GM12878 (cell line): ENCODE results near the gene PTPRN2. TPM values are rescaled to one million over a fixed set of nuclear protein-coding genes. Genes with fewer than 3 reads are reported as not detected.

ENCODE experiments used
- CREM ChIP-seq: IDR thresholded peaks from 2 replicates; pipeline ENCODE4 v1.6.1; 2014; ENCODE audit warnings: antibody characterized with exemption, low read depth
- EGR1 ChIP-seq, 2 experiments: IDR thresholded peaks; 1 replicate in 1 of 2; 2 replicates in 1 of 2; pipeline ENCODE4 v1.6.1; 2011 to 2012; ENCODE audit warnings: low read depth in 2 of 2, low read length in 2 of 2, borderline replicate concordance in 1 of 2, mild to moderate bottlenecking in 1 of 2, moderate library complexity in 1 of 2
- FOXM1 ChIP-seq: IDR thresholded peaks from 2 replicates; pipeline ENCODE4 v1.6.1; 2012; ENCODE audit warnings: low read depth, mild to moderate bottlenecking, inconsistent platforms, low read length, moderate library complexity
- HCFC1 ChIP-seq: fragments of 150-350 bp; IDR thresholded peaks from 2 replicates; pipeline ENCODE4 v1.6.1; 2014; ENCODE audit warnings: low read length
- IKZF1 ChIP-seq: fragments of 450-650 bp; conservative IDR thresholded peaks from 2 replicates; pipeline ENCODE4 v1.6.1; 2017; ENCODE audit warnings: antibody characterized with exemption, mild to moderate bottlenecking
- IKZF2 ChIP-seq, 2 experiments: fragments of 450-650 bp; IDR thresholded peaks; 2 replicates each; pipeline ENCODE4 v1.6.1; 2017; ENCODE audit warnings: mild to moderate bottlenecking in 2 of 2, moderate library complexity in 2 of 2
- MTA3 ChIP-seq: IDR thresholded peaks from 2 replicates; pipeline ENCODE4 v1.6.1; 2012; ENCODE audit warnings: low read length, inconsistent platforms, borderline replicate concordance
- TCF7 ChIP-seq: IDR thresholded peaks from 2 replicates; pipeline ENCODE4 v1.6.1; 2014; ENCODE audit warnings: antibody characterized with exemption, borderline replicate concordance
- polyA plus RNA-seq, 11 experiments: library from polyadenylated mRNA; depleted of rRNA in 4 of 11; unstranded in 6 of 11; stranded (reverse) in 5 of 11; fragments of >200 nt; fragmentation: Nextera tagmentation in 4 of 11; fragmentation: Illumina TruSeq in 1 of 11; extraction: Ambion mirVana in 4 of 11; extraction: Trizol in 1 of 11; gene quantifications; 1 replicate in 1 of 11; 2 replicates in 10 of 11; pipeline versions ENCODE4 v1.2.1 to v1.2.3, GENCODE V29; 2011 to 2016; ENCODE audit warnings: inconsistent platforms in 2 of 11, missing spikeins in 2 of 11, low read depth in 1 of 11
- total RNA-seq, 4 experiments: library from RNA; depleted of rRNA in 3 of 4; stranded (reverse); fragments of >200 nt in 3 of 4; fragmentation: Illumina TruSeq in 1 of 4; extraction: Trizol in 1 of 4; gene quantifications; 2 replicates each; pipeline versions ENCODE4 v1.2.1 to v1.2.3, GENCODE V29; 2013 to 2021
- TF ChIP-seq, protein P1 (sequence below): IDR thresholded peaks from 2 replicates; pipeline ENCODE4 v1.6.1; 2012; ENCODE audit warnings: low read depth, low read length, improper control_type of control experiment
- TF ChIP-seq, protein P2 (sequence below): fragments of 450-650 bp; formaldehyde crosslinking; IDR thresholded peaks from 2 replicates; pipeline ENCODE4 v1.4.0; 2020; ENCODE audit warnings: mild to moderate bottlenecking, moderate library complexity

Gene PTPRN2
- total and polyA plus RNA-seq, 10 of the 15 experiments (the other 5 are each of a cell fraction or from before 2014, with no cell fraction given) = 5.4 TPM; not detected in 9

DNA sequence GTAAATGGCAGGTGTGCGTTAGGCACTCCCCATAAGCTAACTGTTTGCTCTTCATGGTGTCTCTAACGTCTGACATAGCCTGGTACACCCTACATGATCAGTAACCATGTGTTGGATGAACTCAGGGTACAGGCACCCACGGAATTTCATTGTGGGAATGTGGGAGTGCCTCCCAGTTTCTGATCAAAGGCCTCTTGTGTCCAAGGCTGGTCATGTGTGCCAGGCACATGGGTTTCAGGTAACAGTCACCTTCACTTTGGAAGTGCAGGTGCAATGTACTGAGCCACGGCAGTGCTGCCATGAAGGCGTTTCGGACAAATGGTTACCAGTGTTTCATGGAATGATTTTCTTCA, 952.5 kb downstream of the PTPRN2 start (continued):
- TF ChIP-seq TCF7 (no peak), MTA3 (no peak), FOXM1 (no peak), EGR1 (IDR thresholded peaks at IDR 0.05; ENCODE audit: borderline replicate concordance in 1 of 2, low read depth in 2 of 2, low read length in 2 of 2) (no peak), IKZF1 (no peak), HCFC1 (no peak), IKZF2 (IDR thresholded peaks at IDR 0.05) (no peak), CREM (no peak)
- TF ChIP-seq, protein P1, sequence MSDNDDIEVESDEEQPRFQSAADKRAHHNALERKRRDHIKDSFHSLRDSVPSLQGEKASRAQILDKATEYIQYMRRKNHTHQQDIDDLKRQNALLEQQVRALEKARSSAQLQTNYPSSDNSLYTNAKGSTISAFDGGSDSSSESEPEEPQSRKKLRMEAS = no peak
- TF ChIP-seq, protein P2, sequence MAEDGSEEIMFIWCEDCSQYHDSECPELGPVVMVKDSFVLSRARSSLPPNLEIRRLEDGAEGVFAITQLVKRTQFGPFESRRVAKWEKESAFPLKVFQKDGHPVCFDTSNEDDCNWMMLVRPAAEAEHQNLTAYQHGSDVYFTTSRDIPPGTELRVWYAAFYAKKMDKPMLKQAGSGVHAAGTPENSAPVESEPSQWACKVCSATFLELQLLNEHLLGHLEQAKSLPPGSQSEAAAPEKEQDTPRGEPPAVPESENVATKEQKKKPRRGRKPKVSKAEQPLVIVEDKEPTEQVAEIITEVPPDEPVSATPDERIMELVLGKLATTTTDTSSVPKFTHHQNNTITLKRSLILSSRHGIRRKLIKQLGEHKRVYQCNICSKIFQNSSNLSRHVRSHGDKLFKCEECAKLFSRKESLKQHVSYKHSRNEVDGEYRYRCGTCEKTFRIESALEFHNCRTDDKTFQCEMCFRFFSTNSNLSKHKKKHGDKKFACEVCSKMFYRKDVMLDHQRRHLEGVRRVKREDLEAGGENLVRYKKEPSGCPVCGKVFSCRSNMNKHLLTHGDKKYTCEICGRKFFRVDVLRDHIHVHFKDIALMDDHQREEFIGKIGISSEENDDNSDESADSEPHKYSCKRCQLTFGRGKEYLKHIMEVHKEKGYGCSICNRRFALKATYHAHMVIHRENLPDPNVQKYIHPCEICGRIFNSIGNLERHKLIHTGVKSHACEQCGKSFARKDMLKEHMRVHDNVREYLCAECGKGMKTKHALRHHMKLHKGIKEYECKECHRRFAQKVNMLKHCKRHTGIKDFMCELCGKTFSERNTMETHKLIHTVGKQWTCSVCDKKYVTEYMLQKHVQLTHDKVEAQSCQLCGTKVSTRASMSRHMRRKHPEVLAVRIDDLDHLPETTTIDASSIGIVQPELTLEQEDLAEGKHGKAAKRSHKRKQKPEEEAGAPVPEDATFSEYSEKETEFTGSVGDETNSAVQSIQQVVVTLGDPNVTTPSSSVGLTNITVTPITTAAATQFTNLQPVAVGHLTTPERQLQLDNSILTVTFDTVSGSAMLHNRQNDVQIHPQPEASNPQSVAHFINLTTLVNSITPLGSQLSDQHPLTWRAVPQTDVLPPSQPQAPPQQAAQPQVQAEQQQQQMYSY = no peak
